Tibial nerve (tissue), 4 donors: Measurements from ENCODE around the gene MAVS. TPM values are rescaled to one million over a fixed set of nuclear protein-coding genes. Genes with fewer than 3 reads are reported as not detected.

ENCODE experiments used
- DNase-seq, 2 donors: peaks; one replicate each; pipeline ENCODE4 v3.0.0-alpha.2; 2019; ENCODE audit warnings: low spot score in 2 of 2
- H3K27ac ChIP-seq, 4 donors: fragments of 200-600 bp; sonication (generic) in 3 of 4; one replicate each; pipeline ENCODE4 v1.5.1; 2017 to 2019; ENCODE audit warnings: mild to moderate bottlenecking in 1 of 4
- H3K27me3 ChIP-seq, 2 donors: fragments of 200-600 bp; sonication (generic) in 1 of 2; one replicate each; pipeline versions ENCODE4 v1.5.1 to v1.6.0; 2017 to 2019
- H3K36me3 ChIP-seq, 3 donors: fragments of 200-600 bp; sonication (generic); one replicate each; pipeline ENCODE4 v1.5.1; 2018 to 2019
- H3K4me1 ChIP-seq, 4 donors: fragments of 200-600 bp; sonication (generic) in 3 of 4; one replicate each; pipeline ENCODE4 v1.5.1; 2017 to 2019
- H3K4me3 ChIP-seq, 4 donors: fragments of 200-600 bp; sonication (generic) in 3 of 4; one replicate each; pipeline ENCODE4 v1.5.1; 2017 to 2019; ENCODE audit warnings: mild to moderate bottlenecking in 1 of 4, moderate library complexity in 1 of 4
- H3K9me3 ChIP-seq, 4 donors: fragments of 200-600 bp; sonication (generic) in 3 of 4; one replicate each; pipeline ENCODE4 v1.5.1; 2017 to 2019
- CTCF ChIP-seq, 5 experiments: fragments of 200-600 bp in 3 of 5; fragments of 450-650 bp in 2 of 5; sonication (generic) in 3 of 5; IDR thresholded peaks; one replicate each; pipeline ENCODE4 v1.5.1; 2016 to 2019; ENCODE audit warnings: antibody characterized with exemption in 5 of 5, mild to moderate bottlenecking in 3 of 5, moderate library complexity in 2 of 5
- EP300 ChIP-seq, 2 donors: sonication (generic); formaldehyde crosslinking; IDR thresholded peaks; one replicate each; pipeline ENCODE4 v1.6.1; 2017; ENCODE audit warnings: antibody characterized with exemption in 2 of 2, mild to moderate bottlenecking in 1 of 2
- POLR2A ChIP-seq, 2 donors: fragments of 450-650 bp; IDR thresholded peaks; one replicate each; pipeline ENCODE4 v1.6.1; 2017; ENCODE audit warnings: antibody characterized with exemption in 2 of 2, mild to moderate bottlenecking in 2 of 2, moderate library complexity in 2 of 2
- WGBS, 2 donors: methylation state at CpG; one replicate each; pipeline ENCODE4 v1.1.5; 2018; 5-methylcytosine and 5-hydroxymethylcytosine counted together
- total RNA-seq, 4 donors: library from RNA; depleted of rRNA; stranded (reverse); fragments of >200 nt; gene quantifications; one replicate each; pipeline ENCODE4 v1.1.0, GENCODE V29; 2016

Gene MAVS
- total RNA-seq, 4 donors from 2014 or later, result 34.5 to 49.8 (median 39.3) TPM

GRCh38 chr20:3908667-3909066 is 62.0 kb downstream of the MAVS start:
- WGBS, 2 donors, result 42 to 45% methylated on average over 4 of the region's 4 CpGs
- Histone ChIP-seq H3K36me3 (peaks cover 0 to 55% (median 2%) of the 10 kb centered on the region in 3 donors), H3K27me3 (no peaks in the 10 kb centered on the region), H3K27ac (no peak overlapping the region), H3K9me3 (no peaks in the 10 kb centered on the region), H3K4me3 (no peak overlapping the region), H3K4me1 (peaks cover 0 to 51% (median 20%) of the 10 kb centered on the region in 4 donors)
- DNase-seq, result no peak
- TF ChIP-seq POLR2A (IDR thresholded peaks at IDR 0.05), result no peak
- no peak for TF ChIP-seq EP300 (IDR thresholded peaks at IDR 0.05)
- TF ChIP-seq CTCF (IDR thresholded peaks at IDR 0.05), result no peak

GRCh38 chr20:3909952-3910366 is 63.3 kb downstream of the MAVS start:
- peaks cover 0 to 68% (median 2%) of the 10 kb centered on the region in 3 donors for H3K36me3 ChIP-seq
- H3K27me3 ChIP-seq, result no peaks in the 10 kb centered on the region
- H3K4me3 ChIP-seq, result no peak overlapping the region
- no peaks in the 10 kb centered on the region for H3K9me3 ChIP-seq
- DNase-seq, result no peak
- H3K4me1 ChIP-seq, result peaks cover 0 to 38% (median 8%) of the 10 kb centered on the region in 4 donors
- TF ChIP-seq EP300 (IDR thresholded peaks at IDR 0.05), result no peak
- no peak for TF ChIP-seq CTCF (IDR thresholded peaks at IDR 0.05)
- TF ChIP-seq POLR2A (IDR thresholded peaks at IDR 0.05), result no peak
- H3K27ac ChIP-seq, result no peak overlapping the region

GRCh38 chr20:3910853-3911252 is 64.2 kb downstream of the MAVS start:
- H3K27ac ChIP-seq, result no peak overlapping the region
- H3K4me1 ChIP-seq, result peaks cover 0 to 36% (median 6%) of the 10 kb centered on the region in 4 donors
- H3K4me3 ChIP-seq, result no peak overlapping the region
- peaks cover 0 to 74% (median 2%) of the 10 kb centered on the region in 3 donors for H3K36me3 ChIP-seq
- no peak for DNase-seq
- H3K27me3 ChIP-seq, result no peaks in the 10 kb centered on the region
- 82% methylated on average over 2 of the region's 2 CpGs for WGBS, 2 donors
- no peaks in the 10 kb centered on the region for H3K9me3 ChIP-seq
- TF ChIP-seq EP300 (IDR thresholded peaks at IDR 0.05) (no peak), POLR2A (IDR thresholded peaks at IDR 0.05) (no peak), CTCF (IDR thresholded peaks at IDR 0.05) (no peak)

GRCh38 chr20:3911956-3912355 is 65.3 kb downstream of the MAVS start:
- no peaks in the 10 kb centered on the region for H3K9me3 ChIP-seq
- H3K27me3 ChIP-seq, result no peaks in the 10 kb centered on the region
- H3K36me3 ChIP-seq, result peaks cover 0 to 80% (median 2%) of the 10 kb centered on the region in 3 donors
- no peak overlapping the region for H3K27ac ChIP-seq
- no peak overlapping the region for H3K4me3 ChIP-seq
- WGBS, 2 donors, result 81 to 84% methylated on average over 2 of the region's 2 CpGs
- H3K4me1 ChIP-seq, result peaks cover 0 to 38% (median 12%) of the 10 kb centered on the region in 4 donors
- no peak for DNase-seq
- TF ChIP-seq EP300 (IDR thresholded peaks at IDR 0.05), result no peak
- no peak for TF ChIP-seq POLR2A (IDR thresholded peaks at IDR 0.05)
- TF ChIP-seq CTCF (IDR thresholded peaks at IDR 0.05), result no peak

GRCh38 chr20:3914446-3914845 is 67.8 kb downstream of the MAVS start:
- Histone ChIP-seq H3K9me3 (no peaks in the 10 kb centered on the region), H3K27me3 (no peaks in the 10 kb centered on the region), H3K36me3 (peaks cover 0 to 72% (median 2%) of the 10 kb centered on the region in 3 donors), H3K27ac (no peak overlapping the region), H3K4me3 (no peak overlapping the region), H3K4me1 (peaks cover 0 to 24% (median 6%) of the 10 kb centered on the region in 4 donors)
- 97 to 100% methylated on average over 2 of the region's 2 CpGs for WGBS, 2 donors
- DNase-seq, result no peak
- TF ChIP-seq POLR2A (IDR thresholded peaks at IDR 0.05), result no peak
- no peak for TF ChIP-seq CTCF (IDR thresholded peaks at IDR 0.05)
- no peak for TF ChIP-seq EP300 (IDR thresholded peaks at IDR 0.05)
